HFF-Myc (cell line): ENCODE data around the gene DGKI.
A peak's percentile ranks its signal among the peaks of the same experiment; 100 is the strongest.

Experiments used
- DNase-seq: peaks from one replicate; pipeline ENCODE4 v3.0.0-alpha.2; 2011; ENCODE audit warnings: low read depth; ENCODE audit errors: extremely low read depth
- H3K4me3 ChIP-seq: replicated peaks from 2 replicates; pipeline ENCODE4 v1.5.1; 2011; ENCODE audit warnings: low read depth, mild to moderate bottlenecking, control low read depth, low read length
- CTCF ChIP-seq: IDR thresholded peaks from 2 replicates; pipeline ENCODE4 v1.5.1; 2012; ENCODE audit warnings: mild to moderate bottlenecking, low read depth, low read length, control low read depth; ENCODE audit errors: missing control alignments

DGKI gene

GRCh38 chr7:137351941-137352340 is 494.8 kb downstream of the DGKI start:
- TF ChIP-seq CTCF: no peak
- no peak overlapping the region for H3K4me3 ChIP-seq
- DNase-seq: no peak

- TF ChIP-seq CTCF: no peak
- DNase-seq: no peak
- no peak overlapping the region for H3K4me3 ChIP-seq
Observed at GRCh38 chr7:137345799-137346449, 500.9 kb downstream of the DGKI start.

- H3K4me3 ChIP-seq: peak within 1 kb of the TSS; percentile 49
- no peak for TF ChIP-seq CTCF
- DNase-seq: peak; percentile 37
Observed at GRCh38 chr7:137343281-137343841, 503.4 kb downstream of the DGKI start, which contains the start of gene PTN. Gene PTN, minus strand, starts transcription at chr7:137343733. Its CDS starts 88,760 bp downstream, at chr7:137254973.

GRCh38 chr7:137342828-137343261 is 503.9 kb downstream of the DGKI start:
- no peak for DNase-seq
- no peak for TF ChIP-seq CTCF
- H3K4me3 ChIP-seq: peak overlapping the region; percentile 49

- DNase-seq: no peak
- no peak for TF ChIP-seq CTCF
- H3K4me3 ChIP-seq: peak overlapping the region; percentile 49
Observed at GRCh38 chr7:137342265-137342664, 504.5 kb downstream of the DGKI start.

- peak; percentile 25 for TF ChIP-seq CTCF
- DNase-seq: no peak
Observed at GRCh38 chr7:137337902-137338301, 508.9 kb downstream of the DGKI start.

GRCh38 chr7:137335814-137336213 is 511.0 kb downstream of the DGKI start:
- no peak for TF ChIP-seq CTCF
- no peak overlapping the region for H3K4me3 ChIP-seq
- no peak for DNase-seq

More at GRCh38 chr7:137337902-137338301, 508.9 kb downstream of the DGKI start:
- H3K4me3 ChIP-seq: no peak overlapping the region
